Activated T-helper 1 cell treated with Interleukin-2 at 50 U/mL for 16 hours (primary cell): ENCODE measurements around the gene SEC16A.

Experiments used
- DNase-seq: peaks from one replicate; pipeline ENCODE4 v3.0.0-alpha.2; 2020; ENCODE audit warnings: low read depth

Gene SEC16A

DNA sequence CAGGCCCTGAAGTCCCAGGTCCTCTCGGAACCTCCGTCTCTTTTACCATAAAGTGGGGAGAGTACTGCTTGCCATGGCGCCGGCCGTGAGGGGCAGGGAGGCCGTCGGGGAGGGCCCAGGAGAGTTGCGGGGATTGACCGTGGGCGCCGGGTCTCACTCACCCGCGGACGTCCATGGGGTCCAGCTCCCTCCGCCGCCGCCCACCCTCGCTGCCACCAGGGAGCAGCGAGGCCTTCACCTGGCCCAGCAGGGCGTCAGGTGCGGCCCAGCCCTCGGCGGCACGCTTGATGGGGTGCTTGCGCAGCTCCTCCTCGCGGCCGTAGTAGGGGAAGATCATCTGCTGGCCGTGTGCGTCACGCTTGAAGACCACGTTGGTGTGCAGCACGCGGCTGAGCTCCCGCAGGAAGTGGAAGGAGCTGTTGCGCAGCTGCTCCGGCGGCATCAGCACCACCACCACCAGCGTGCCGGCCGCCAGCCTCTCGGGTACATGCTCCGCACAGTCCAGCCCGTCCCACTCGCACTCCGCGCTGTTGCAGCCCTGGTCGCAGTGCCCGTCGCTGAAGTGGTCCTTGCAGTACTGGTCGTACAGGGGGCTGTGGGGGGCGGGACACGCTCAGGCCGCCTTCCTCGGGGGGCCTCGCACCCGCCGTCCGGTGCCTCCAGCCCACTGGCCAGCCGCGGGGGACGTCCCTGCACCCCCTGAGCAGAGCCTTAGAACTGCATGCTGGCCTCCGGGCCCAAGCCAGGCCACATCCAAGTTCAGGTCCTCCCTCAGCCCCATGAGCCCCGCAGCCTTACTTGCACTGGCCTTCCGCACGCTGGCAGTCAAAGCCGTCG lies 21.9 kb upstream of the SEC16A start:
- DNase-seq: no peak

DNA sequence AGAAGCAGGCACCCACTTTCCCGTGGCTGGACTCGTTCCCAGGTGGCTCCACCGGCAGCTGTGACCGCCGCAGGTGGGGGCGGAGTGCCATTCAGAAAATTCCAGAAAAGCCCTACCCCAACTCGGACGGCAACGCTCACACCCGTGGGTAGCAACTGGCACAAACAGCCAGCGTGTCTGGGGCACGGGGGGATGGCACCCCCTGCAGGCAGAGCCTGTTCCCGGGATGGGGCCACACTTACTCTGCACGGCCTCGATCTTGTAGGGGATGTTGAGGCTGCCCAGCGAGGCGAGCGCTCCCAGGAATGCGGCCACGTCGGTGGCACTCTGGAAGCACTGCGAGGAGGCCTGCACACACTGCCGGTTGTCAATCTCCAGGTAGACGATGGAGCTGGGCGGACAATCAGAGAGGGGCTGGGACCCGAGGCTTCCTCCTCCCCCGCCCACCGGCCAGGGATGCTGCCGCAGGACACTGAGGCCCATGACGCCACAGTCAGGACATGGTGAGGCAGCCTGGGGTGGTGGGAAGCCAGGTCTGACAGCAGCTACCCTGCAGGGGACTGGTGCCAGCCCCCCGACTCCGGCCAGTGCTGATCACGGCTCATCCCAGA lies 20.2 kb upstream of the SEC16A start:
- no peak for DNase-seq

DNA sequence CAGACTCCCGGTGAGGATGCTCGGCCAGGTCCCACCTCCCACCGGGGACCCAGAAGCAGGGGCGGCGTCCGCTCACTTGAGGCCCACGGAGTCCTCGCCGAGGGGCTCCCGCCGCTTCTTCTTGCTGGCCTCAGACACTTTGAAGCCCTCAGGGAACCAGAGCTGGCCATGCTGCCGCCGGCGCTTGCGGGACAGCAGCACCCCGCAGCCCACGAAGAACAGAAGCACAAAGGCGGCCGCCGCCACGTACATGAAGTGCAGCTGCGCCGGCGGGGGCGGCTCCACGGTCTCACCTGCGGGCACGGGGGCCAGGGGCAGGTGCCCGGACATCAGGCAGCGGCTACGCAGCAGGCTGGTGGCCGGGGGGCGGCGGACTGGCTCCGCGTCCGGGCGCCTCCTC lies 19.4 kb upstream of the SEC16A start:
- DNase-seq: no peak

DNA sequence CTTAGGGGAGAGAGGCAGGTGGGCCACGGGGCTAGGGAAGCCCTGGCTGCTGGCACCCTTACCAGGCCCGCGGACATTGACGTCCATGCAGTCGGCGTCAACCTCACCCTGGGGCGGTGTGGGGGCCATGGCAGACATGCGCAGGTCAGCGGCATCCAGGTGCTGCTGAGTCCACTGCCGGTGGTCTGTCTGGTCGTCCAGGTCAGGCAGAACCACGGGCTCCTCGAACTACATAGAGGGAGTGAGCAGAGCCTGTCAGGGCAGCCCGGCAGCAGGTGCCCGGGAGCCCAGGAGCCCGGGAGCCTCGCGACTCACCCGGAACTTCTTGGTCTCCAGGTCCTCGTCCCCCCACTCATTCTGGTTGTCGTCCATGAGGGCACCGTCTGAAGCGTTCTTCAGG lies 18.8 kb upstream of the SEC16A start:
- DNase-seq: no peak

- DNase-seq: no peak
Measured at GRCh38 chr9:136499935-136500910, 17.4 kb upstream of the SEC16A start.

DNA sequence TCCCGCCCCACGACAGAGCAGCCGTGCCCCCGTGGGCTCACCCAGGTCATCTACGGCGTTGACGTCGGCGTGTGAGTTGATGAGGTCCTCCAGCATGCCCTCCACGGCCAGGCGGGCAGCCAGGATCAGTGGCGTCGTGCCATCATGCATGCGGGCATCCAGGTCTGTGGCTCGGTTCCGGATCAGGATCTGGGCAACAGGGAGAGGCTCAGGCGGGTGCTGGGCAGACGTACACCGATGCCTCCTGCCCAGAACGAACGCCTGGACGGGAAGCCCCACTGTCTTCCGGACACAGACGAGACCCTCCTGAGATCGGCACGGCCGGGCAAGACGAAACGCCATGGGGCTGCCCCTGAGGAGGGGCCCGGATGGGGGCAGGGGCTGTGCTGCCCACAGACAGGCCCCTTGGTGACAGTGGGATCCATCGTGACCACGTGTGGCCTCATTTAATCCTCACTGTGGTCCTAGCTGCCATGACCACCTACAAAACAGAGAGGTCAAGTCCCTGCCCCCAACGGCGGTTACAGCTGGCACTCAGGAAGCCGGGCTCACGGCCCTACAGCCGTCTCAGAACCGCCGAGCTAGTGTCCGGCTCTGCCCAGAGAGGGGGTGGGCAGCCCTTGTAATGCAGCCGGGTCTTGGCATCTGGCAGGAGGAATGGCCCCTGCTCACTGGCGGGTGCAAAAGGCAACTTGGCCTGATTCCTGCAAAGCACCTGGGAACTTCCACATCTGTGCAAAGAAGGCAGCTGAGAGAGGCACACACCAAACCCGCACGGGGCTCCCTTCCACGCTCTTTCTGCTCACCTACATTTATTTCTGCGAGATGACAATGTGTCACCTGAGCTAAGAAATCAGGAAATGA lies 16.5 kb upstream of the SEC16A start:
- no peak for DNase-seq

- DNase-seq: no peak
Measured at GRCh38 chr9:136497916-136498695, 15.3 kb upstream of the SEC16A start.

DNA sequence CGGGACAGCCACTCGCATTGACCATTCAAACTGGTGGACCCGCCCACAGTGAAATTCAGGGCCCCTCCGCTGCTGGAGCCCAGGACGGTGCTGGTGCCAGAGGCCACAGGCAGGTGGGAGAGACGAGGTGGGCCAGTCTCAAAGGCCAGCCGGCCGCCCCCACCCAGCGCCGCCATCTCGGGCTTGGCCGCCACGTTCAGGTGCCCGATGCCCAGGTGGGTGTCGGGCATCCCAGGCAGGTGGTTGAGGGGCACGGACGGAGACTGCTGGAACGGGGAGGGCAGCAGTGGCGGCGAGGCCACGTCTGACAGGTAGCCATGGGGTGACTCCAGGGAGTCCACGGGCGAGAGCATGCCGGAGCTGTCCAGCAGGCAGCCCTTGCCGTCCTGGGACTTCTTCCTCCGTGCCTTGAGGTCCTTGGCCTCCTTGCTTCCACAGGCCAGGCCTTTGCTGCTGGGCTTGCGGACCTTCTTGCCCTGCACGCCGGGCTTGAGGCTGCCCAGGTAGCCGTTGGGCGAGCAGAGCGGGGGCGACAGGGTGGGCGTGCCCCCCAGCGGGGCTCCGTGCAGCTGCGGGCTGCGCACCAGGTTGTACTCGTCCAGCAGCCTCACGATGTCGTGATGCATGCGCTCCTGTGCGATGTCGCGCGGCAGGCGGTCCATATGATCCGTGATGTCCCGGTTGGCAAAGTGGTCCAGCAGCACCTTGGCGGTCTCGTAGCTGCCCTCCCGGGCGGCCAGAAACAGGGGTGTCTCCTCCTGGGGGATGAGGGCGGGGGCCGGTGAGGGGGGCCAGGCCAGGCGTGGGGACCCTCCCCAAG lies 14.2 kb upstream of the SEC16A start:
- DNase-seq: no peak

- DNase-seq: no peak
Measured at GRCh38 chr9:136496181-136496580, 13.3 kb upstream of the SEC16A start.

- no peak for DNase-seq
Measured at GRCh38 chr9:136495238-136495800, 12.5 kb upstream of the SEC16A start.

GRCh38 chr9:136494531-136495215 lies 11.8 kb upstream of the SEC16A start:
- no peak for DNase-seq

GRCh38 chr9:136494012-136494411 lies 11.2 kb upstream of the SEC16A start:
- DNase-seq: no peak

- DNase-seq: no peak
Measured at GRCh38 chr9:136493567-136493971, 10.7 kb upstream of the SEC16A start.

DNA sequence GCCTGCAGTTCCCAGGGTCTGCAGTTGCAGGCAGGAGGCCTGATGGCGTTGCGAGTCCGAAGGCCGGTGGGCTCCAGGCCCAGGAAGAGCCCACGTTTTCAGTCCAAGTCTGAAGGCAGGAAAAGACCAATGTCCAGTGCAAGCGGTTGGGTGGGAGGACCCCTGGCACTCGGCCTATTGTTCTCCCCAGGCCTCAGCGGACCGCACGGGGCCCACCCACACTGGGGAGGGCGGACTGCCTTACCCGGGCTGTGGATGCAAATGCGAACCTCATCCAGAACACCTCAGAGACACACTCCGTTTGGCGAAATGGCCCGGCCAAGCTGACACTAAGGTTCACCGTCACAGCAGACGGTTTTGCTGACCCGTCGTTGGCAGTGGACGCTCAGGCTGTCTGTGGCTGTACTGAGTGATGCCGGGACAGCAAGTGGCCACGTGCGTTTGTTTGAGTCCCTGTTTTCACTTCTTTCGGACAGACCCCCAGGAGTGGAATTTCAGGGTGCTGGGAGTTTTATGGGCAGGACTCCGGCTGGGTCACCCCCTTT lies 10.2 kb upstream of the SEC16A start:
- no peak for DNase-seq

DNA sequence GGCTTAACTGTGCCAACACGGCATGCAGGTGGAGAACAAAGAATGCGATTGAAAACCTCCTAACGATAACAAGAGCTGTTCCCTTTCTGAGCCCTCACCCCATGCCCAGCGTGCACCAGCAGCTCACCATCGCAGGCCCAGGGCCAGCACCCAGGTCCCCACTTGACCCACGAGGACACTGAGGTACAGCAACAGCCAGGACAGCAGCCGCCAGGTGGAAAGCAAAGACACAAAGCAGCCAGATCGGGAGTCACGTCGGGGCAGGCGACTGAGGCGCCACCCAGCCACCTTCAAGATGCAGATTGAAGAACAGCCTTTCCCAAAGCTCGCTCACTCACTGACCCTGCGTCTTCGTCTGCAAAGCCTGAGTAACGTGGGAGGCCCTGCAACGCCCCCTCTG lies 6.9 kb upstream of the SEC16A start:
- DNase-seq: no peak

GRCh38 chr9:136488247-136489214 lies 5.7 kb upstream of the SEC16A start:
- peak; percentile 62 for DNase-seq

DNA sequence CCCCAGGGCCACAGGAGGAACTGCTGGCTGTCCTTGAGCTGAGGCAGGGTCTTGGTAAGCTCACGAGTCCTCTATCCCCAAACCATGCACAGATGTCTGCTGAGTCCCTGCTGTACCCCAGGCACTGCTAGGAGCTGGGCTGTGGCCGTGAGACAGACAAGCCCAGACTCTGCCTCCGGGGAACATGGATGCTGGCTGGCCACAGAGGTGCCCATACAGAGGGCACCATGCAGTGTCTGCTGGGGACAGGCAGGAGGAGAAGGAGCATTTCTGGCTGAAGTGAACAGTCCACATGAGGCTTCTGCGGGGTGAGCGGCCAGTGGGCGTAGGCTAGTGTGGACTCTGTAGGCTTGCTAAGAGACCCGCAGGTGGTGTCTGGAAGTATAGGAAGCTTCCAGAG lies 4.8 kb upstream of the SEC16A start:
- DNase-seq: no peak
